ENCODE results near the gene ASB10. TPM values are rescaled to one million over a fixed set of nuclear protein-coding genes. Genes with fewer than 3 reads are reported as not detected.

Gene ASB10
- total and polyA plus RNA-seq, 2 of the 13 experiments (the other 11 are each of a cell fraction or from before 2014, with no cell fraction given): not detected

DNA sequence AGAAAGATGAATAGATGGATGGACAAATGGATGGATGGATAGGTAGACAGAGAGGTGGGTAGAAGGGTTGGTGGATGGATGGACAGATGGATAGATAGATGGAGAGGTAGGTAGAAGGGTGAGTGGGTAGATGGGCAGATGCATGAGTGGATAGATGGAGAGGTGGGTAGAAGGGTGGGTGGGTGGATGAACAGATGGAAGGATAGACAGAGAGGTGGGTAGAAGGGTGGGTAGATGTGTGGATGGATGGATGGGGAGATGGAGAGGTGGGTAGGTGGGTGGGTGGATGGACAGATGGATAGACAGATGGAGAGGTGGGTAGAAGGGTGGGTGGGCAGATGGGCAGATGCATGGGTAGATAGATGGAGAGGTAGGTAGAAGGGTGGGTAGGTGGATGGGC lies 10.9 kb upstream of the ASB10 start:
- no peaks in the 10 kb centered on the region for H3K79me2 ChIP-seq (ENCODE audit: insufficient read depth, low read length)
- POLR2A ChIA-PET: no interaction called here
- intact Hi-C loops (cut with micrococcal nuclease; ENCODE audit: unreplicated experiment): no loop called here

DNA sequence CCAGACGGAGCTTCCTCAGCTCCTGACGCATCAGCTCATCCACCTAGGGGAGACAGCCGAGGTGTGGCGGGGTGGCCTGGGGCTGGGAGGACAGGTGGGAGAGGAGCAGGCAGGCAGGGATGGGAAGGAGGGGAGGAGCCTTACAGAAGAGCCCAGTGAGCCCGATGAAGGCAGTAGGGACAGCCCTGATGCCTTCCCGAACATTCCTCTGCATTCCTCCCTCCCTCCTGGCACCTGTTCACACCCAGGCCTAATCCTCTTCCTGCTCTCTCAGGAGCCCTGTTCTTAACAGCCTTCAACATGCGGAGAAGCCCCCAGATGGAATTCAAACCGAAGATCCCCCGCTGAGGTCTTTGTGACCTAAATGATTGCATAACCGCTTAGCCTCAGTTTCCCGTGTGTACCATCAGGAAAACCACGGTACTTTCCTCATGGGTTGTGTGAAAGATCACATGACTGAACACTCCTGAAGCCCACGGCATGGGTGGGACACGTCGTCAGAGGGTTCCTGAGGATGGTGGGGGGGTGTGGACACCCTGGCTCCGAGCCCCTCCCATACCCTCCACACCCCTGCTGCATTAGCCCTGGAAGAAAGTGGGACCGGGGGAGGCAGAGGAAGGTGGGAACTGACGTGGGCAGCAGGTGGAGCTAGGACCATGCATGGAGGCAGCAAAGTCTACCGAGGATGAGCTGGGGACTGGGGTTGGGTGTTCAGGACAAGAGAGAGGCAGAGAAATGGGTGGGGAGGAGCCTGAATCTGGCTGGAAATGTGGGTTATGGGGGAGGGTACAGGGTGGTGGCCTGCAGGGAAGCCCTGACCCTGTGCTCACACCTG lies 8.8 kb upstream of the ASB10 start:
- H3K4me3 ChIP-seq (replicated peaks in 1 of 3; ENCODE audit: insufficient read depth in 1 of 3, low read depth in 2 of 3, low read length in 3 of 3): no peak overlapping the region
- H3K4me1 ChIP-seq (ENCODE audit: insufficient read depth, low read length): no peaks in the 10 kb centered on the region
- ATAC-seq (no peak), FAIRE-seq (no peak), DNase-seq (ENCODE audit: low spot score) (no peak)
- WGBS (ENCODE audit: low lambda C conversion rate): 4% methylated on average over 16 of the region's 19 CpGs
- peaks cover 16 to 92% of the 10 kb centered on the region in 2 experiments; a peak in 4 of 5 replicates for H3K27me3 ChIP-seq (ENCODE audit: control insufficient read depth in 1 of 2, insufficient read depth in 2 of 2, low read length in 2 of 2)
- no peaks in the 10 kb centered on the region for H3K36me3 ChIP-seq (replicated peaks in 1 of 2; ENCODE audit: control insufficient read depth in 1 of 2, insufficient read depth in 2 of 2, low read length in 2 of 2)
- H3K4me2 ChIP-seq (ENCODE audit: low read depth, low read length): no peak overlapping the region
- no peak overlapping the region for H3K9ac ChIP-seq (ENCODE audit: insufficient read depth, low read depth, low read length)
- in situ Hi-C loops (cut with HindIII; ENCODE audit: extremely low pct_ligation_motif_present, low pct_unique_long_range_greater_than_20kb): loop anchor here (10.0 kb wide), 1 partner anchor 109 kb away; no protein-coding TSS in a partner anchor
- ChIA-PET CTCF (ENCODE audit: low intra/inter-chr PET ratio, low total read pairs) (no interaction called here), POLR2A (no interaction called here)
- no peaks in the 10 kb centered on the region for H3K79me2 ChIP-seq (ENCODE audit: insufficient read depth, low read length)
- no peak overlapping the region for H3K27ac ChIP-seq (ENCODE audit: extremely low read length, insufficient read depth, low read length)
- BruUV-seq (replicated peaks): no TSS peak
- no peaks in the 10 kb centered on the region for H3K9me3 ChIP-seq (ENCODE audit: low read length)
- intact Hi-C loops (cut with micrococcal nuclease; ENCODE audit: unreplicated experiment): no loop called here
- H2AFZ ChIP-seq (ENCODE audit: low read length): no peak overlapping the region
- TF ChIP-seq, protein P1, sequence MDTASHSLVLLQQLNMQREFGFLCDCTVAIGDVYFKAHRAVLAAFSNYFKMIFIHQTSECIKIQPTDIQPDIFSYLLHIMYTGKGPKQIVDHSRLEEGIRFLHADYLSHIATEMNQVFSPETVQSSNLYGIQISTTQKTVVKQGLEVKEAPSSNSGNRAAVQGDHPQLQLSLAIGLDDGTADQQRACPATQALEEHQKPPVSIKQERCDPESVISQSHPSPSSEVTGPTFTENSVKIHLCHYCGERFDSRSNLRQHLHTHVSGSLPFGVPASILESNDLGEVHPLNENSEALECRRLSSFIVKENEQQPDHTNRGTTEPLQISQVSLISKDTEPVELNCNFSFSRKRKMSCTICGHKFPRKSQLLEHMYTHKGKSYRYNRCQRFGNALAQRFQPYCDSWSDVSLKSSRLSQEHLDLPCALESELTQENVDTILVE (CRISPR knock-in tag; IDR thresholded peaks at IDR 0.05): no peak
- TF ChIP-seq, protein P2, sequence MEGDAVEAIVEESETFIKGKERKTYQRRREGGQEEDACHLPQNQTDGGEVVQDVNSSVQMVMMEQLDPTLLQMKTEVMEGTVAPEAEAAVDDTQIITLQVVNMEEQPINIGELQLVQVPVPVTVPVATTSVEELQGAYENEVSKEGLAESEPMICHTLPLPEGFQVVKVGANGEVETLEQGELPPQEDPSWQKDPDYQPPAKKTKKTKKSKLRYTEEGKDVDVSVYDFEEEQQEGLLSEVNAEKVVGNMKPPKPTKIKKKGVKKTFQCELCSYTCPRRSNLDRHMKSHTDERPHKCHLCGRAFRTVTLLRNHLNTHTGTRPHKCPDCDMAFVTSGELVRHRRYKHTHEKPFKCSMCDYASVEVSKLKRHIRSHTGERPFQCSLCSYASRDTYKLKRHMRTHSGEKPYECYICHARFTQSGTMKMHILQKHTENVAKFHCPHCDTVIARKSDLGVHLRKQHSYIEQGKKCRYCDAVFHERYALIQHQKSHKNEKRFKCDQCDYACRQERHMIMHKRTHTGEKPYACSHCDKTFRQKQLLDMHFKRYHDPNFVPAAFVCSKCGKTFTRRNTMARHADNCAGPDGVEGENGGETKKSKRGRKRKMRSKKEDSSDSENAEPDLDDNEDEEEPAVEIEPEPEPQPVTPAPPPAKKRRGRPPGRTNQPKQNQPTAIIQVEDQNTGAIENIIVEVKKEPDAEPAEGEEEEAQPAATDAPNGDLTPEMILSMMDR (CRISPR knock-in tag; IDR thresholded peaks at IDR 0.05): peak; percentile 23; the same call in 1 of the 2 replicates
- H4K20me1 ChIP-seq (ENCODE audit: insufficient read depth, low read length): no peaks in the 10 kb centered on the region

More for the DNA sequence above, 10.9 kb upstream of the ASB10 start:
- H3K9ac ChIP-seq (ENCODE audit: insufficient read depth, low read depth, low read length): no peak overlapping the region
- H3K36me3 ChIP-seq (replicated peaks in 1 of 2; ENCODE audit: control insufficient read depth in 1 of 2, insufficient read depth in 2 of 2, low read length in 2 of 2): no peaks in the 10 kb centered on the region
- DNase-seq (ENCODE audit: low spot score) (no peak), FAIRE-seq (no peak), ATAC-seq (no peak)
- no peak overlapping the region for H3K4me3 ChIP-seq (replicated peaks in 1 of 3; ENCODE audit: insufficient read depth in 1 of 3, low read depth in 2 of 3, low read length in 3 of 3)
- no peak for TF ChIP-seq PITX1 (CRISPR knock-in tag; IDR thresholded peaks at IDR 0.05)
- TF ChIP-seq RORA (CRISPR knock-in tag; IDR thresholded peaks at IDR 0.05): no peak
- no peak for TF ChIP-seq SMAD9 (CRISPR knock-in tag; IDR thresholded peaks at IDR 0.05)
- H3K27ac ChIP-seq (ENCODE audit: extremely low read length, insufficient read depth, low read length): no peak overlapping the region
- CTCF ChIA-PET (ENCODE audit: low intra/inter-chr PET ratio, low total read pairs): no interaction called here
- no peak overlapping the region for H3K4me2 ChIP-seq (ENCODE audit: low read depth, low read length)
- H3K4me1 ChIP-seq (ENCODE audit: insufficient read depth, low read length): no peaks in the 10 kb centered on the region
- peaks cover 16 to 91% of the 10 kb centered on the region in 2 experiments for H3K27me3 ChIP-seq (ENCODE audit: control insufficient read depth in 1 of 2, insufficient read depth in 2 of 2, low read length in 2 of 2)
- no peak overlapping the region for H2AFZ ChIP-seq (ENCODE audit: low read length)
- in situ Hi-C loops (cut with HindIII; ENCODE audit: extremely low pct_ligation_motif_present, low pct_unique_long_range_greater_than_20kb): loop anchor here (10.0 kb wide), 1 partner anchor 107 kb away; no protein-coding TSS in a partner anchor
- no peaks in the 10 kb centered on the region for H3K9me3 ChIP-seq (ENCODE audit: low read length)
- H4K20me1 ChIP-seq (ENCODE audit: insufficient read depth, low read length): no peaks in the 10 kb centered on the region
- no TSS peak for BruUV-seq (replicated peaks)
